NCI-H1436 treated with DMSO at 0.1 percent for 48 hours (cell line): ENCODE results near the gene NRG2.

Experiments
- DNase-seq: peaks from one replicate; lab custom pipeline; 2025; lab: John Stamatoyannopoulos, UW

The NRG2 gene

DNA sequence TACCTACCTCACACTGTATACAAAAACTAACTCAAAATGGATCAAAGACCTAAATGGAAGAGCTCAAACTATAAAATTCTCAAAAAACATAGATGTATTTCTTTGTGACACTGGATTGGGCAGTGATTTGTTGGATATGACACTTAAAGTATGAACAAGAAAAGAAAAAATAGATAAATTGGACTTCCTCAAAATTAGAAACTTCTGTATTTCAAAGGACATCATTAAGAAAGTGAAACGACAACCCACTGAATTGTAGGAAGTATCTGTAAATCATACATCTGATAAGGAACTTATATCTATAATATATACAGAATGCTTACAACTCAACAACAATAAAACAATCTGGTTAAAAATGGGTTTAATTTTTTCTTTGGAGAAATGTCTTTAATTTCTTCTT is 96.7 kb downstream of the NRG2 start:
- no peak for DNase-seq

DNA sequence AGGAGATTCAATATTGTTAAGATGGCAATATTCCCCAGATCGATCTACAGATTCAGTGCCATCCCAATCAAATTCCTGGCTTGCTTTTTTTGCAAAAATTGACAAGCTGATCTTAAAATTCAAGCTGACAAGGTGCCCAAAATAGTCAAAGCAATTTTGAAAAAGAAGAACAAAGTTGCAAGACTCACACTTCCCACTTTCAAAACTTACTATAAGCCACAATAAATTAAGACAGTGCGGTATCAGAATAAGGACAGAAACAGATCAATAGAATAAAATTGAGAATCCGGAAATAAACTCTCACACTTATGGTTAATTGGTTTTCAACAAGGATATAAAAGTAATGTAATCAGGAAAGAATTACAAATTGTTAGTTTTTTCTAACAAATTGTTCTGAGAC is 97.1 kb downstream of the NRG2 start:
- no peak for DNase-seq

DNA sequence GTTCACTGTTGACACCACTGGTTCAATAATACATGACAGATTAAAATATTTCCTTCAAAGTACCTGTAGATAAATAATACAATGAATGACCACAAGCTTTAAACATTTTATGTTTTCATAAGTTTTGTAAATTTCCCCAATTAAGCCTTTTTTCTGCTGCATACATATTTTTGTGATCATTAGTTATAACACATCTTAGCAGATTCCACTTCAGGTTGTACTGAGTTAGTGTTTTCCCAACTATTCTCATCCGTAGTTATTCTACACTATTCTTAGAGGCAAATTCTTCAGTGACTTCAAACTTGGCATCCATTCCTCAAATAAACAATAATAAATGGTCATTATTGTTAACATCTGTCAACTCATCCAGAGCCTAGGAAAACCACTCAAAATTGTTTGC is 100.9 kb downstream of the NRG2 start:
- DNase-seq = no peak

DNA sequence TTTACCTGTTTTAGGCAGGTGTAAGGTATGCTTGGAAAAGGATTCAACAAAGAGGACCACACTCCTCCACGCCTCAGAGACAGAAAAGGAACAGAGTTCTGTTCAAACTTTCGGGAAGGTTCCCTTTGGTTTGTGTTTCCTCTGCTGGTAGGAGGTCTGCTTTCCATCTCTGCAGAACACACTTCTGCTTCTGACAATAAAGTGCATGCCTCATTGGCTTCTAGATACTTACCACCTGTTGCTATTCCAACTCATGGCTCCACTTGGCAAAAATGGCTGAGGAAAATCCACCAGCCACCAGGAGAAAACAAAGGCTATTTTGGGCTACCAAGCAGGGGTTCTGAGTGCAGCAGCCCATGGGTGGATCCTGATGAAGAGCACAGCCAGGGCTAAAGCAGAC is 112.7 kb downstream of the NRG2 start:
- DNase-seq = no peak

DNA sequence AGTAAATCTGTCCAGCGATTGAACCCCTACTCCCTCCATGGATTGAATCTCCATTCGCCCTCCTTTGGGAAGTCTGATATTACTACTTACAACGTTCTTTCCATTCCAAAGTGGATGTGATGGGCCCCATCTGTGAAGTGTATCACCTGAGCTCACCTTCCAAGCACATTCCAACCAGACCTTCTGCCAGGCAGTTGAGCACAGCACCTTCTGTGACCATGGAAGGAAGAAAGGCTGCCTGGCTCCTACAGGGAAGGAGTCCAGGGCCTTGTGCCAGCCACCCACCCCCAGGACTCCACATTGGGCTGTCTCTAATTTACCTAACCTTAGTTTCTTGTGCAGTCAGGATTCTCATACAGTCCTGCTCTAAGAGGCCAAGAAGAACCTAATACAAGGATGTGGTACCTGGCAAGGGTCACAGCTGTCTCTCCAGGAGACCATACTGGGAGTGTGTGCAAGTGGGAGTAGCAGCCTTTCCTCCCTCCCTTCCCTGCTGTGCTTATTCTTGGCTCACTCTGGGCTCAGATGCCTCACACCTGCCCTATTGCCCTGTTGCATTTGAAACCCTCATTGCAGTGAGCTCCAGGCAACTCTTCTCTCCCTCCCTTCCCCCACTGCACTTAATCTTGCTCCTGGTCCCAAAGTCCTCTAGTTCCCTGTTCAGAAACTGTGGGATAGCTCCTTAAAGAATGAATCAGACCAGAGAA is 116.1 kb downstream of the NRG2 start:
- no peak for DNase-seq

DNA sequence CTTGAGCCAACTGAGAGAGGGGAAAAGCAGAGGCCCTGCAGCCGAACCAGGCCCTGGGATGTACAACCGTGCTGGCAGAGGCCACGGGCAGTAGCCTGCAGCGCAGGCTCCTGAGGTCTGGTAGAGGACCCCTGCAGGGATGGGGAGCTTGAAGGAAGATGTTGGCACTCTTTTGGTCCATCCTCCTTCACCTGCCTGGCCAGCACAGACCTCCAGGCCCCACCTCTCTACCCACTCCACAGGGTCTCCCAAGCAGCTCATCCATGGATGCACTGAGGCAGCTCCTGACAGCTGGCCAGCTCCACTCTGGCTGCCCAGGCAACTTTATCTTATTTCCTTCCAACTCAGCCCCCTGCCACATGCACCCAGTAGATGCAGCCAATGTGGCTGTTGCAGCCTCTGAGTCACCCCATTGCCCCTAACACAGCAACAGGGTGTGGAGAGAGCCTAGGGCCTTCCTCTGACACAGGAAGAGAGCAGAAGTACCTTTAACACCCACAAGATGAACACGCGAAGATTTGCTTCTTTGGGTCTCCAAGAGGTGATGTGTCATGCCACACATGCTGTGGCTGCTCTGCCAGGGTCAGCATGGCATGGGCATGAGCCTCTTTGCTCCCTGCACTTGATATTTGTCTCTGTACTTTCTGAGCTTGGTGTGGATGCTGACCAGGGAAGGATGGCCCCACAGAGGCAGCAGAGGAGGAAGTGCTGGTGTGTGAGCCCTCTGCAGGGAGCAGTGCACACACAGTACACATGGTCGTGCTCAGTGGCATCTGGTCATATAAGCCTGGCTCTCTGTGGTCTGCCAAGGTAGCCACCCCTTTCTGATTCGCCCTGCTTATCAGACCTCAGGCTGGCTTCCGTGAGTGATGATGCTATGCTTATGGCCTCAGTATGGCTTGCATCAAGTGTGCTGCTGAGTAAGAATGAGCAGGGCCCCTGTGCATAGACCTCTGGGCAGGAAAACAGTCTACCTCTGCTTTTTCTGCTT is 117.2 kb downstream of the NRG2 start:
- no peak for DNase-seq

DNA sequence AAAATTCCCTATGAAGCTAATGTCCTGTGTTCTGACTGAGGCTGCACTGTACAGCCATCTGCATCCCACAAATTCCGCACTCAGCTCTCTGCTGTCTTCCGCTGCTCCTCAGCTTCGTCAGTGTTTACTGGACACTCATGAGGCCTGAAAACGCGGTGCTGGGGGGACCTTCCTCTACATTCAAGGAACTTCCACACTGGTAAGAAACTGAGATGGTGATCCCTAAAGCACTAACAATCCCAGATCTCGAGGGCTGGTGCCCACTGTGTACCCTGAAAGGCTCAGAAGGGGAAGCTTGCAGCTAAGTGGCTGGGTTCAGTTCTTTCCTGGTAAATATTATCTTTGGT is 117.9 kb downstream of the NRG2 start:
- DNase-seq = no peak

DNA sequence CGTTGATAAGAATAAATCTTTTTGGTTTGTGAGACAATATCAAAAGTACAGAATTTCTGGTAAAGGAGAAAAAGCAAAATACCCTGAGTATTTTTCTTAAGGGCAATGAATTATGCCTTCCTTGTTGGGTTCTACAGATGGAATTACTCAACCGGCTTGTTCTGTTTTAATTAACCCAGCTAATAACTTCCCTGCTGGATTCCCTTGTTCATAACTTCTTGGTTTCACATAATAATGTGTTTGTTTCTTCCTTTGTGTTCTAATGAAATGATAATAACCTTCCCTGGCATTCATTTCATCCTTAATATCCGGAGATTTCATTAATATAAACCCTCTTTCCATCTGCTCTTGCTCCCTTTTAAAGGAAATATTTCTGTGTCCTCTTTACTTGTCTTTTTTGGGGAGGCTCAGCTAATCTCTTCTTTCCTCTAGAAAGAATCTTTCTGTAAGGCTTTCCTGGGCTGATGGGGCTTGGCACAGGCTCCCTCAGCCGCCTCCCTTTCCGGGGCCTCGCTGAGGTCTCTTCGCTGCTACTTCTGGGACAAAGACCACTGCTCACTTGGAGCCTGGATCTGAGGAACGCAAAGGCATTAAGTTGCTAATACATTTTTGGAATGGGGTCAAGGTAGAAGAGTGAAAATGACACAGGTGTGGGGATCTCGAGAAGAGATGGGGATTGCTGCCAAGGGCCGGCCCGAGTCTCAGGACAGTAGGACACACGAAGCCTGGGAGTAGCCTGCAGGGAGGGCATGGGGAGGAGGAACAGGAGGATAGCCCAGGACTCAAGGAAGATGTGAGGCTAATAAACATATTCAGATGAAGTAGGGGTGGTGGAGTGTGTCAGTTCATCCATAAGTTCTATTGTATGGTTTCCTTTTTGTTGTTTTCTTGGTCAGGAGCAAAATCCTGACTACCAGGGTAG is 118.5 kb downstream of the NRG2 start:
- DNase-seq = no peak

DNA sequence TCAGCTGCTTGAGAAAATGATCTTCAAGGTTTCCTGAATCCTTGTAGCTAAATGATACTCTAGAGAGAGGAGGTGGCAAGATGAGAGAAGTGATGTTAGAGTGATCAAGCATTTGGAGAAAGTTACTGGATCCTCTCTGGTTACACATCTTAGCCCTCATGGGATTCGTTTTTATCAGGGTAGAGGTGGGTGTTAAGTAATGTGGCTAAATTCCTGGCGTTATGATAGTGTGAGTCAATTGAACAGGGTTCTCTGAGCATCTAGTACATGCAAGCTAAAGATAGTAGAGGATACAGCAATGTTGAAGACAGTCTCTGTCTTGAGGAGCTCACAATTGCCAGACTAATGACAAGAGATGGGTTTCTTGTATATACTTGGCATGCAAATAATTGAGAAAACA is 123.8 kb downstream of the NRG2 start:
- DNase-seq = no peak

DNA sequence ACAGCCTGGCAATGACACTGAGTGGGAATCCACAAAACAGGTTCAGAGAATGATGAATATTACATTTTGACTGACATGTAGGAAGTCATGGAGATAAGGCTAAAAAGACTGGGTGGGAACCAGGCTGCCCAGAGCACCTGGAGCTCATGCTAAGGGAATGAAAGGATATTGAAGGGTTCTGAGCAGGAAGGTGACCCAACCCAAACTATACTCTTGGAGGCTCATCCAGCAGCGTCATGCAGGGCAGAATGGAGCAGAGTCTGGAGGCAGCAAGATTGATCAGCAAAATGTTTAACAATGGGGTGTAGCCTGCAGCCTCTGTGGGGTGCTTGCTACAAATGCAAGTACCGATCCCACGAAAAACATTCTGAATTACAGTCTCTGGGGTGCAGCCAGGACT is 127.3 kb downstream of the NRG2 start:
- DNase-seq = no peak

DNA sequence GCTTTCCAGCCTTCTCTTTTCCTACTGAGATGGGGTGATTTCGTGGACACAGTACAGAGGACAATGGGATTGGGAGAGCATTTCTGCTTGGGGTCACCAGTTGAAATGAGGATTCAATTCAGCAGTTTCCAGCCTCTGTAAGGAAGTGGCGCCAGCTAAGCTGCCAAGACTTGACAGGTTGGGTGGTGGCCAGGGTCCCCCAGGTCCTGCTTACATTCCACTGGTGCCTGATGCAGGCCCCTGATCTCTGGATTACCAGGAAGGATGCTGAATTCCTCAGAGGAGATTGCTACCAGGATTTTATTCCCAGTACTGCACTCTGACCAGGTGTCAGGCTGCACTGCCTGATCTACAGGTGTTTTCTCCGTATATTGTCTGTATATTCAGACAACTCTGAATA is 127.8 kb downstream of the NRG2 start:
- DNase-seq = no peak

DNA sequence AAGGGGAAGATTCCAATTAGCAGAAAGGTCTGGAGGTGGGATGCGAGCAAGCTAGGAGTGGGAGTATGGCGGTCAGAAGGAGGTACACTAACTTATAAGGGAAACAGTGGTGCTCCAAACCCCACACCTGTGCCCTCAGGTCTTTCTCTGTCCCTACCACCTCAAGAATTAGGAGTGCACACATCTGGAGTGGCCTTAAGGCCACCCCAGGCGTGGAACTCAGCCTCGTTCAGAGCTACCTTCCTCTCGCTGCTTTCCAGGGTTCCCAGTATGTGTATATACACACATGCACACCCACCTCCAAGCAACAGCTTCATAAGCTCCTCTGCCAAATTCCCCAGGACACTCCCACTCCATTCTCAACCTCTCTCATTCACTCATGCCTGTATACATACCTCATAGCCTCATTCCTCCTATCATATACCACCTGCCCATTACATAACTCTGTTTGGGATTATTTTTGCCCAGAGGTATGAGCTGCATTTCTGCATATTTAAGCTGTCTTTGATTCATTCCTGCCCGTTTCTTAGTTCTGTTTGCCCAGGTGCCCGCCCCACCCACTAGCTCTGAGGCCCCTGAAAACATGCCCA is 128.8 kb downstream of the NRG2 start:
- no peak for DNase-seq

DNA sequence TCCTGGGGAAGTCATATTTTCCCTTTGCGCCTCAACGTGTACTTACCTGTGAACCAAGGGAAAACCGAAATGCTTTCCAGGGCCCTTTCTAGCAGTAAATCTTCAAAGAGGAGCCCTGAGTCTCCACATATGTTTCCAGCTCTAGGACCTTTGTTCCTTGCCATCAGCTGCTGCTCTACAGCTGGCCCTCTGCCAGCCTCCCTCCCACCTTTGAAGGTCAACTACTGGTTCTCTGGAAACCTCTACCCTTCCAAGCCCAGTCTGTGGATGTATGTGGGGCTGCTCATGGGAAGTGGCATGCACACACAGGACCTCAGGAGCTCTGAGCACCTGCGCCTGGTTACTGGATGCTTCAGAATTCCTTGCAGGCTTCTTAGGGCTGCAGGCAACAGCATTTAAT is 130.3 kb downstream of the NRG2 start:
- no peak for DNase-seq

DNA sequence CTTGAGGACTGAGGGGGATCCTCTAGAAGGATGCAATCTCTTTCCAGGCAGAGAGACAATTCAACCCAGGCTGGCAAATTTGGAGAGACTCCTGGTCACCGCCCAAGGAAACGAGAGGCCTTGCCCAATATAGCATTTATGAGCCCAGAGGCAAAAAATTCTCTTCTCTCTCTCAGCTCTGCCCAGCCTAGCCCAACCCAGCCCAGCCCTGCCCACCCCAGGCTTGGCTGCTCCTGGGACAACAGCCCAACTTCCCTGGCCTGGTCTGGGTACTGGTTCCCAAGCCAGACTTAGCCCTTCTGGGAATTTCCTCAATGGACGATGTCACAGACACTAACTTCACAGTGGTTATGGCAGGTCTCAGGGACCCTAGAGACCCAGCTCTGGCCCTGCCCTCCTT is 130.9 kb downstream of the NRG2 start:
- no peak for DNase-seq

DNA sequence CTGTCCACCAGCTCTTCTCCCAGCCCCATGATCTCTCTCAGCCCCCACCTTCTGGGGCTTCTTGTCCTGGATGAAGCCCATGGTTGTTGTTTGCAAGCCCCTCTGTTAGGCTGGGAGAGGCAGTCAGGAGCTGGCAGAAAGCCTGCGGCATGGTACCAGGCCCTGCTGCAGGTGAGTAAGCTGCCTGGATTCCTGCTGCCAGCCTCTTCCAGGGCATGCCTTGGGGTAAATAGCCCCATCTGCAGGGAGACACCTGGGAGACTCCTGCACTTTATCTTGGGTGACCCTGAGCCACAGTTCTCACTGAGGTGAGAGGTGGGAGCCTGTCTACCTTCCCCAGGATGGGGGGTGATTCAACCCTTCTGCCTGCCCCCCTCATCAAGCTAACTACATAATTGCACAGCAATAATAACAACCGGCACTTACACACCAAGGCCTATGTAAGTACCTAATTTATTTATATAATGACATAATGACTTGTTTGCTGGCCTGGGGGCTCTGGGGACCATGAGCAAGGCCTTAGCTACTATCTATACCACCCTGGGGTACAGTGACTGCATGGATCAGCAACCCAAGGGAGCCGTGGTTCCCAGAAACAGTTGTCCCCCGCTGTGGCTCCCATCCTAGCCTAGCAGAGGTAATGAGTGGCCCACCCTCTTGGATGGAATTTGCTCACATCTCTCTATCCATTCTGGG is 131.5 kb downstream of the NRG2 start:
- DNase-seq = peak; percentile 2

DNA sequence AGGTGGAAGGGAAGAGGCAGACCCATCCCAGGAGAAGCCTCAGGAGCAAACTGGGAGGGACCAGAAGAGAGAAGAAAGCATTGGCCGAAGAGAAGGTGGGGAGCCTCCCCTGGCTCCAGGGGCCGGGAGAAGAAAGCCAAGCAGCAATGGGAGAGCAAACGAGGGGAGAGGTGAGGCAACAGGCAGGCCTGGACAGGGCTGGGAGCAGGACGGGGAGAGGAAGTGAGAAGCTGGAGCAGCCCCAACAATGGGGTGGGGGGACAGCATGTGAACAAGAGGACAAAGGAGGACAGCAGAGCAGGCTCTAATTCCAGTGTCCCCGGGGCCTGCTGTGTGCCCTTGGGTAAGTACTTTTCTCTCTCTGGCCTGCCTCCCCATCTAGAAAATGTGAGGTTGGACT is 132.2 kb downstream of the NRG2 start:
- no peak for DNase-seq

DNA sequence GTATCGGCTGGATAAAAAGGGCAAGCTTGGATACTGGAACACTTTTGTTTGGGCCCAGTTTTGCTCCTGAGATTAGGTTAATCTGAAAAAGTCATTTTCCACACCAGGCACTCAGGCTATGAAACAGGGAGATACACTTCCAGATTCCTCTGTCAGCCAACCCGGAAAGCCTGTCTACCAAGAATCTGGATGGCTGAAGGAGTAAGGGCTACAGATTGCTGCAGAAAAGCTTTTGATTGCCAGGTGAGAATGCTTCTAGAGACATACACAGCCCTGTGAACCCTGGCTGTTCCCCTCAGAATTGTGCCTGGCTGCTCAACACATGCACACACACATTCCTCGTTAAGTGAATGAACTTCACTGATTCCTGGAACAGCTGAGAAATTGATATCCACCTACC is 133.1 kb downstream of the NRG2 start:
- no peak for DNase-seq

DNA sequence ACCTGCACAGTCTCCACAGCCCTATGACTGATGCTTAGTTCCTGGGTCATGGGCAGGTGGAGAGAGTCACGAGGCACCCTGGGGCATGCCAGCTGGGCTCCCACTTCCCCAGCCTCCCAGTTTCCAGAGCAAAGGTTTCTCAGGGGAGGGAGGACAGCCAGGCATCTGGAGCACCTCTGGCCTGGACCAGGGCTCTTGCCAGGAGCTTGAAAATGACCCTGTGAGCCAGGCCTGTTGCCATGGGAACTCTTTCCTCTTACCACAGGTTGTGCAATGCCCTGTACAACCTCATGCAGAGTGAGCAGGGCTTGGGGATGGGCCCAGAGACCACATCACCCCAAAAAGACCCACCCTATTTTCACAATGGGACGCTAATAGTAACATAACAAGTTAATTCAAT is 134.3 kb downstream of the NRG2 start:
- DNase-seq = no peak

DNA sequence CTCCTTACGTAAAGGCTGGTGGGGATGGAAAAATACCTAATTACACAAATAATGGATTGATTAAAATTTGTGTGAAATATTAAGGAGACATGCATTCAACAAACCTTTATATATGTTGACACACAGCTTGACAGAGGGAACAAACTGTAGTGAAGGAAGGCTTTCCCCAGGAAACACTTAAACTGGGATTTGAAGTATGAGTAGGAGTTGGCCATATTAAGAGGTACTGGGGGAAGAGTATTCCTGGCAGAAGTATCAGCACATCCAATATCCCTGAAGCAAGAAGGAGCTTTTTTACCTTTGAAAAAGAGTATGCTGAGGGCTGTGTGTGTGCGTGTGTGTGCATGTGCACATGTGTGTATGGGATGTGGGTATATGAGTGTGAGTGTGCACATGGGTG is 136.4 kb downstream of the NRG2 start:
- no peak for DNase-seq

DNA sequence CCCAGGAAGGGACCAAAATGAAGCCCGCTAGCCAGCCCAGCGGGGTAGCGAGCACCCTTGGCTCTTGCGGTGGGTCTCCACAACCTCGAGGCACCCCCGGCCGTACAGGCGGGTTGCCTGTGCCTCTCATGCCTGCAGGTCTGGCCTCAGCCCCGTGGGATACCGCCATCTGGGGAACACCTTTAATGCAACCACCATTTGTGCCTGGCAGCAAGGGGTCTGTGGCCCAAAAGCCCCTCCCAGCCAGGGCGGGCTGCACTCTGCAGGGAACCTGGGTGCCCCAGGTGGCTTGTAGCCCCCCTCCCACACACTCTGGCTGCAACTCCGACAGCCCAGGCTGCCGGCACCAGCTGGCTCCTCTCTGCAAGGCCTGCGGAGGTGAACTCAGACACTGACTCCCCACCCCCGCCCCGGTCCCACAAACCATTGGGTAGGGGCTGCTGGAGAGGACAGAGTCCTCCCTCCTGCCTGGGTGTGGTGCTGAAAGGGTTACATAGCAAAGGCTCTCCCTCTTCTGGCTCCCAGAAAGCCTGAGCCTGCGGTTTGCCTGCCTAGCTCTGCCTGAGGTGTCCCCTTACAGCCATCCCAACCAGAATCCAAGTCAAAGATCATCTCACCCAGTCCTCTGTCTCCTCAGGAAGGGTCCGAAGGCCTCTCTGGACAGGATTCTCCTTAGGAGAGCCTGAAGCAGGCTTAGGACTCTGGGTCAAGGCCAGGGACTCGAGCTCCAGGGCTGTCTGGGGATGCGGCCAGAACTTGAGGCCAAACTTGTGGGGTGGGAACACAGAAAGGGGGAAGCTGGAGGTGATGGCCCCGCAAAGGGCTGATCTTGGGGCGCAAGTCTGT is 138.1 kb downstream of the NRG2 start:
- DNase-seq = no peak

DNA sequence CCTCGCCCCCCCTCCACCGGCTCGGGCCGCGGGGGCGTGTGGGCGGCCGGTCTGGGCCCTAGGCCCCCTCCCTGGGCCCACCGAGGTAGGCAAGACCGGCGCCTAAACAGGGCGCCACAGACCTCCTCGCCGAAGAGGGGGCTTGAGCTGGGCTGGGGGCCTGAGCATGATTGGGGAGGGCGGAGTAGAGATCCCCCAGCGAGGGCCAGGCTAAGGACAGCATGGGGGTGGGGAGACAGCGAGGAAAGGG is 138.6 kb downstream of the NRG2 start:
- DNase-seq = no peak
